Endothelial cell of umbilical vein (primary cell): ENCODE data around the gene MYL3. TPM values are rescaled to one million over a fixed set of nuclear protein-coding genes. Genes with fewer than 3 reads are reported as not detected.

Experiments
- BruUV-seq: library from RNA; stranded (reverse); fragments of 400-500 nt; replicated peaks from 2 replicates; lab custom pipeline; 2021; lab: Mats Ljungman, UMichigan
- CTCF ChIA-PET: fragments of 300-600, 350-600 bp; sonication (Branson Sonifier 250); formaldehyde crosslinking; loops from one replicate; lab custom pipeline; 2021; ENCODE audit warnings: antibody characterized with exemption, inconsistent platforms; lab: Charles Lee
- POLR2A ChIA-PET: fragments of 300-600, 350-600 bp; sonication (Branson Sonifier 250); formaldehyde crosslinking; loops from one replicate; lab custom pipeline; 2021; ENCODE audit warnings: antibody characterized with exemption, inconsistent platforms; lab: Charles Lee
- DNase-seq: peaks from one replicate; pipeline ENCODE4 v3.0.0-alpha.2; 2011; ENCODE audit warnings: low read depth, low spot score
- FAIRE-seq: peaks from 2 replicates; lab custom pipeline; 2011; peaks lifted over from hg19 to GRCh38; lab: Jason Lieb, UNC
- H2AFZ ChIP-seq: 2 replicates; pipeline ENCODE4 v1.6.0; 2012; ENCODE audit warnings: low read depth, low read length, control low read depth, inconsistent platforms
- H3K27ac ChIP-seq: 2 replicates; pipeline ENCODE4 v1.5.1; 2011; ENCODE audit warnings: low read depth, mild to moderate bottlenecking, control low read depth, low read length, moderate library complexity; ENCODE audit not compliant: insufficient read depth
- H3K27me3 ChIP-seq, 2 experiments: 2 replicates each; pipeline versions ENCODE4 v1.6.0 to v1.6.1; 2011; ENCODE audit warnings: low read length in 2 of 2, mixed read lengths in 1 of 2; ENCODE audit not compliant: control insufficient read depth in 2 of 2, insufficient read depth in 2 of 2
- H3K36me3 ChIP-seq, 2 experiments: 2 replicates in 1 of 2; 3 replicates in 1 of 2; pipeline ENCODE4 v1.5.1; 2011; ENCODE audit warnings: low read length in 2 of 2, mild to moderate bottlenecking in 1 of 2, moderate library complexity in 1 of 2; ENCODE audit not compliant: control insufficient read depth in 2 of 2, insufficient read depth in 2 of 2; ENCODE audit errors: extremely low read depth in 1 of 2
- H3K4me1 ChIP-seq: 3 replicates; pipeline ENCODE4 v1.5.1; 2011; ENCODE audit warnings: mild to moderate bottlenecking, low read length; ENCODE audit not compliant: control insufficient read depth, insufficient read depth; ENCODE audit errors: extremely low read depth
- H3K4me2 ChIP-seq: 2 replicates; pipeline ENCODE4 v1.6.1; 2011; ENCODE audit warnings: low read length, control low read depth, mixed read lengths; ENCODE audit not compliant: insufficient read depth
- H3K4me3 ChIP-seq, 3 experiments: fragments of 200-600 bp in 1 of 3; sonication (generic), shearing (Covaris generic) in 1 of 3; replicated peaks in 1 of 3; 2 replicates each; pipeline ENCODE4 v1.5.1; 2011 to 2016; ENCODE audit warnings: control low read depth in 3 of 3, low read length in 3 of 3, mild to moderate bottlenecking in 2 of 3, inconsistent platforms in 1 of 3, low read depth in 1 of 3, moderate library complexity in 1 of 3; ENCODE audit not compliant: insufficient read depth in 1 of 3
- H3K79me2 ChIP-seq: 2 replicates; pipeline ENCODE4 v1.6.0; 2012; ENCODE audit warnings: low read length, inconsistent platforms; ENCODE audit not compliant: control insufficient read depth, insufficient read depth
- H3K9ac ChIP-seq: replicated peaks from 2 replicates; pipeline ENCODE3; 2011; ENCODE audit warnings: low read length, control low read depth; ENCODE audit not compliant: insufficient read depth; ENCODE audit errors: extremely low read depth
- H3K9me1 ChIP-seq: replicated peaks from 3 replicates; pipeline ENCODE4 v1.6.0; 2011; ENCODE audit warnings: mild to moderate bottlenecking, low read length; ENCODE audit not compliant: control insufficient read depth, insufficient read depth; ENCODE audit errors: extremely low read depth
- H3K9me3 ChIP-seq: replicated peaks from 2 replicates; pipeline ENCODE4 v1.5.1; 2012; ENCODE audit warnings: low read length, inconsistent platforms; ENCODE audit not compliant: control insufficient read depth, insufficient read depth
- H4K20me1 ChIP-seq: replicated peaks from 2 replicates; pipeline ENCODE3; 2011; ENCODE audit warnings: mild to moderate bottlenecking, low read length; ENCODE audit not compliant: control insufficient read depth, insufficient read depth; ENCODE audit errors: extremely low read depth
- EZH2 ChIP-seq: IDR thresholded peaks from 2 replicates; pipeline ENCODE4 v1.6.1; 2012; ENCODE audit warnings: borderline replicate concordance, low read depth, mild to moderate bottlenecking, moderate library complexity, low read length, inconsistent platforms; ENCODE audit not compliant: severe bottlenecking
- FOS ChIP-seq: IDR thresholded peaks from 2 replicates; pipeline ENCODE4 v1.6.1; 2011; ENCODE audit warnings: mild to moderate bottlenecking, low read length, moderate library complexity, borderline replicate concordance; ENCODE audit not compliant: insufficient read depth
- GATA2 ChIP-seq: IDR thresholded peaks from 2 replicates; pipeline ENCODE4 v1.7.0; 2011; ENCODE audit warnings: low read depth, mild to moderate bottlenecking, moderate library complexity, mixed read lengths, low read length; ENCODE audit not compliant: insufficient read length, insufficient read depth
- JUN ChIP-seq: IDR thresholded peaks from 2 replicates; pipeline ENCODE4 v1.6.1; 2011; ENCODE audit warnings: borderline replicate concordance, low read depth; ENCODE audit not compliant: insufficient read length, insufficient read depth
- MYC ChIP-seq: IDR thresholded peaks from one replicate; pipeline ENCODE4 v1.6.1; 2011; ENCODE audit warnings: mild to moderate bottlenecking, low read depth, low read length
- POLR2A ChIP-seq: IDR thresholded peaks from 2 replicates; pipeline ENCODE4 v1.6.1; 2012; ENCODE audit warnings: low read depth, mild to moderate bottlenecking, control low read depth, low read length
- POLR2AphosphoS5 ChIP-seq: IDR thresholded peaks from 2 replicates; pipeline ENCODE4 v1.6.1; 2012; ENCODE audit warnings: low read depth, mild to moderate bottlenecking, control low read depth, low read length, moderate library complexity; ENCODE audit not compliant: insufficient read depth
- dilution Hi-C: fragments of 300-500 bp; cut with MboI; formaldehyde crosslinking; loops from one replicate; pipeline ENCODE4 v1.15.0; 2019; ENCODE audit warnings: low sequenced_read_pairs; ENCODE audit not compliant: extremely low pct_ligation_motif_present
- intact Hi-C: fragments of 100-400 bp; cut with micrococcal nuclease; formaldehyde crosslinking; loops from one replicate; pipeline ENCODE4 v1.10.0; 2022
- polyA plus RNA-seq, 4 experiments: library from polyadenylated mRNA; depleted of rRNA in 3 of 4; stranded (reverse) in 3 of 4; unstranded in 1 of 4; fragments of >200 nt; gene quantifications; 2 replicates each; pipeline versions ENCODE4 v1.2.1 to v1.2.3, GENCODE V29; 2011 to 2012; ENCODE audit warnings: missing spikeins in 1 of 4
- total RNA-seq: library from RNA; stranded (reverse); gene quantifications from 2 replicates; pipeline ENCODE4 v1.2.3, GENCODE V29; 2021
- TF ChIP-seq, protein P1 (sequence below): IDR thresholded peaks from 2 replicates; pipeline ENCODE4 v1.6.1; 2011; ENCODE audit not compliant: insufficient read depth, insufficient read length
- TF ChIP-seq, protein P2 (sequence below), 2 donors: IDR thresholded peaks; 1 replicate in 1 of 2; 2 replicates in 1 of 2; pipeline ENCODE4 v1.5.1; 2011; ENCODE audit warnings: low read length in 2 of 2, mild to moderate bottlenecking in 2 of 2, moderate library complexity in 2 of 2, control low read depth in 1 of 2, inconsistent platforms in 1 of 2, low read depth in 1 of 2; ENCODE audit not compliant: insufficient read depth in 1 of 2; ENCODE audit errors: extremely low read depth in 1 of 2

Gene MYL3
- total and polyA plus RNA-seq, 2 donors (not counting 3 experiments of a cell fraction or from before 2014, with no cell fraction given), result not detected

DNA sequence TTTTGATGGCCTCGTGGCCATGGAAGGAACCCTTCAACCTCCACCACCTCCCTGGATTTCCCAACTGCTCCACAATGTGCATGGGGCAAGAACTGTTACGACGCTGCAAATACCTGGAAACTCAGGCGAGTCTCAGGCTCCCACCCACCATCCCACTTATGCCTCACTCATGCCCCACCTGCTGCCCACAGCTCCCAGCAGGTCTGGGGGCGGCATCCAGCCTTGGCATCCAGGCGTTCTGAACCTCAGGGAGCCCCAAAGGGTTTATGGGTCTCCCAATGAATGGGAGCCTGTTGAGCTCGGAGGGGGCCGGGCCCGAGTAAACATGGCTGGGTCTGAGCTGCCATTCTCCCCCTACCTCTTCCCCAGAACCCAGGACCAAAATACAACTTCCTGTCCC, 12.3 kb upstream of the MYL3 start:
- H3K4me2 ChIP-seq, result no peak overlapping the region
- H3K79me2 ChIP-seq, result no peaks in the 10 kb centered on the region
- H3K4me3 ChIP-seq, result no peak overlapping the region
- H3K9me1 ChIP-seq, result no peaks in the 10 kb centered on the region
- H3K4me1 ChIP-seq, result no peaks in the 10 kb centered on the region
- no peak overlapping the region for H3K27ac ChIP-seq
- intact Hi-C loops (no loop called here), dilution Hi-C loops (no loop called here)
- no peak for FAIRE-seq
- H4K20me1 ChIP-seq, result no peaks in the 10 kb centered on the region
- H3K9me3 ChIP-seq, result no peaks in the 10 kb centered on the region
- CTCF ChIA-PET, result interaction anchor here (1.3 to 1.4 kb wide), 2 partner anchors 19 to 48 kb away, joined by 3 to 5 read pairs; no protein-coding TSS in a partner anchor
- TF ChIP-seq, protein P1, sequence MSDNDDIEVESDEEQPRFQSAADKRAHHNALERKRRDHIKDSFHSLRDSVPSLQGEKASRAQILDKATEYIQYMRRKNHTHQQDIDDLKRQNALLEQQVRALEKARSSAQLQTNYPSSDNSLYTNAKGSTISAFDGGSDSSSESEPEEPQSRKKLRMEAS, result no peak
- TF ChIP-seq JUN, result no peak
- no peak for TF ChIP-seq FOS
- no peak for TF ChIP-seq EZH2
- TF ChIP-seq, protein P2, sequence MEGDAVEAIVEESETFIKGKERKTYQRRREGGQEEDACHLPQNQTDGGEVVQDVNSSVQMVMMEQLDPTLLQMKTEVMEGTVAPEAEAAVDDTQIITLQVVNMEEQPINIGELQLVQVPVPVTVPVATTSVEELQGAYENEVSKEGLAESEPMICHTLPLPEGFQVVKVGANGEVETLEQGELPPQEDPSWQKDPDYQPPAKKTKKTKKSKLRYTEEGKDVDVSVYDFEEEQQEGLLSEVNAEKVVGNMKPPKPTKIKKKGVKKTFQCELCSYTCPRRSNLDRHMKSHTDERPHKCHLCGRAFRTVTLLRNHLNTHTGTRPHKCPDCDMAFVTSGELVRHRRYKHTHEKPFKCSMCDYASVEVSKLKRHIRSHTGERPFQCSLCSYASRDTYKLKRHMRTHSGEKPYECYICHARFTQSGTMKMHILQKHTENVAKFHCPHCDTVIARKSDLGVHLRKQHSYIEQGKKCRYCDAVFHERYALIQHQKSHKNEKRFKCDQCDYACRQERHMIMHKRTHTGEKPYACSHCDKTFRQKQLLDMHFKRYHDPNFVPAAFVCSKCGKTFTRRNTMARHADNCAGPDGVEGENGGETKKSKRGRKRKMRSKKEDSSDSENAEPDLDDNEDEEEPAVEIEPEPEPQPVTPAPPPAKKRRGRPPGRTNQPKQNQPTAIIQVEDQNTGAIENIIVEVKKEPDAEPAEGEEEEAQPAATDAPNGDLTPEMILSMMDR (IDR thresholded peaks at IDR 0.05; ENCODE audit: extremely low read depth in 1 of 2, insufficient read depth in 1 of 2, low read depth in 1 of 2, low read length in 2 of 2), result no peak
- no peak for TF ChIP-seq POLR2A
- TF ChIP-seq POLR2AphosphoS5, result no peak
- no peak for TF ChIP-seq MYC
- TF ChIP-seq GATA2, result no peak
- H3K36me3 ChIP-seq, result no peaks in the 10 kb centered on the region
- no TSS peak for BruUV-seq
- DNase-seq, result no peak
- no peak overlapping the region for H2AFZ ChIP-seq
- H3K27me3 ChIP-seq, result peaks cover 0 to 8% of the 10 kb centered on the region in 2 experiments
- POLR2A ChIA-PET, result no interaction called here
- no peak overlapping the region for H3K9ac ChIP-seq
